Stromal cell of bone marrow (primary cell): Measurements from ENCODE around the gene GPR84.

ENCODE experiments used
- DNase-seq: peaks from one replicate; pipeline ENCODE4 v3.0.0-alpha.2; 2012; ENCODE audit warnings: low read depth

GPR84 gene

GRCh38 chr12:54364413-54364812 is at the start of gene GPR84:
Gene GPR84, minus strand, starts transcription at chr12:54364486. Its CDS starts 635 bp downstream, at chr12:54363851.
- no peak for DNase-seq

GRCh38 chr12:54413284-54414190 is 49.3 kb upstream of the GPR84 start:
- DNase-seq = no peak

- no peak for DNase-seq
Observed at GRCh38 chr12:54412786-54413185, 48.5 kb upstream of the GPR84 start.

GRCh38 chr12:54412348-54412747 is 48.1 kb upstream of the GPR84 start:
- no peak for DNase-seq

GRCh38 chr12:54411391-54412241 is 47.3 kb upstream of the GPR84 start:
- DNase-seq = peak; percentile 99

GRCh38 chr12:54409267-54409666 is 45.0 kb upstream of the GPR84 start:
- no peak for DNase-seq

GRCh38 chr12:54407183-54407905 is 43.1 kb upstream of the GPR84 start:
- no peak for DNase-seq

GRCh38 chr12:54405573-54405972 is 41.3 kb upstream of the GPR84 start:
- no peak for DNase-seq

- DNase-seq = no peak
Observed at GRCh38 chr12:54405106-54405505, 40.8 kb upstream of the GPR84 start.

GRCh38 chr12:54404061-54405004 is 40.0 kb upstream of the GPR84 start:
- DNase-seq = no peak

- no peak for DNase-seq
Observed at GRCh38 chr12:54401119-54401518, 36.8 kb upstream of the GPR84 start.

- peak; percentile 70 for DNase-seq
Observed at GRCh38 chr12:54398995-54399793, 34.9 kb upstream of the GPR84 start.

GRCh38 chr12:54398218-54398617 is 33.9 kb upstream of the GPR84 start:
- no peak for DNase-seq

- DNase-seq = no peak
Observed at GRCh38 chr12:54397157-54397556, 32.9 kb upstream of the GPR84 start.

- no peak for DNase-seq
Observed at GRCh38 chr12:54395545-54395944, 31.3 kb upstream of the GPR84 start.

GRCh38 chr12:54394986-54395385 is 30.7 kb upstream of the GPR84 start:
- DNase-seq = no peak

- peak; percentile 43 for DNase-seq
Observed at GRCh38 chr12:54394281-54394719, 30.0 kb upstream of the GPR84 start.

GRCh38 chr12:54393743-54394142 is 29.5 kb upstream of the GPR84 start:
- no peak for DNase-seq

GRCh38 chr12:54393207-54393609 is 28.9 kb upstream of the GPR84 start:
- DNase-seq = no peak
